GM18870 (cell line): ENCODE results near the gene C1orf122.

Experiments used
- ATAC-seq: cut with Tn5 transposase; IDR thresholded peaks from one replicate; pipeline ENCODE4 v1.9.1; 2021; ENCODE audit warnings: moderate library complexity; ENCODE audit not compliant: unreplicated experiment

Gene C1orf122

GRCh38 chr1:37844536-37844935 is 36.9 kb downstream of the C1orf122 start:
- no peak for ATAC-seq

- ATAC-seq = no peak
These were observed 37.6 kb downstream of the C1orf122 start for GRCh38 chr1:37845049-37845646.

- no peak for ATAC-seq
These were observed 38.2 kb downstream of the C1orf122 start for GRCh38 chr1:37845786-37846185.

GRCh38 chr1:37846647-37847339 is 39.2 kb downstream of the C1orf122 start:
- no peak for ATAC-seq

- no peak for ATAC-seq
These were observed 41.9 kb downstream of the C1orf122 start for GRCh38 chr1:37849480-37849879.

GRCh38 chr1:37850352-37850955 is 42.9 kb downstream of the C1orf122 start:
- ATAC-seq = no peak

GRCh38 chr1:37851262-37851661 is 43.7 kb downstream of the C1orf122 start:
- no peak for ATAC-seq

GRCh38 chr1:37851782-37852210 is 44.2 kb downstream of the C1orf122 start:
- ATAC-seq = no peak

GRCh38 chr1:37853157-37853556 is 45.6 kb downstream of the C1orf122 start:
- ATAC-seq = no peak

- ATAC-seq = no peak
These were observed 46.8 kb downstream of the C1orf122 start for GRCh38 chr1:37854406-37854805.
